K562 (cell line): Measurements from ENCODE around the gene APBA2. TPM values are rescaled to one million over a fixed set of nuclear protein-coding genes. Genes with fewer than 3 reads are reported as not detected.
A peak's percentile ranks its signal among the peaks of the same experiment; 100 is the strongest.

Source experiments
- ARNT ChIP-seq, 2 experiments: fragments of 450-650 bp; IDR thresholded peaks; 2 replicates each; pipeline ENCODE4 v1.6.1; 2016; ENCODE audit warnings: mild to moderate bottlenecking in 1 of 2
- ATF4 ChIP-seq: fragments of 450-650 bp; formaldehyde crosslinking; IDR thresholded peaks from 2 replicates; pipeline ENCODE4 v1.4.0; 2022; ENCODE audit warnings: mild to moderate bottlenecking, moderate library complexity
- BRD4 ChIP-seq: fragments of 200-600 bp; sonication (generic); IDR thresholded peaks from 2 replicates; pipeline ENCODE4 v1.6.1; 2017; ENCODE audit warnings: inconsistent platforms
- CEBPG ChIP-seq, 3 experiments: fragments of 200-800 bp in 1 of 3; sonication (Bioruptor generic) in 1 of 3; sonication (generic) in 1 of 3; formaldehyde crosslinking in 1 of 3; IDR thresholded peaks in 2 of 3; conservative IDR thresholded peaks in 1 of 3; 2 replicates each; pipeline versions ENCODE4 v1.6.1 to v1.8.0; 2016 to 2022; ENCODE audit warnings: missing compliant biosample characterization in 2 of 3, missing genetic modification characterization in 2 of 3, mild to moderate bottlenecking in 1 of 3, missing genetic modification reagents in 1 of 3
- CREM ChIP-seq: IDR thresholded peaks from 2 replicates; pipeline ENCODE4 v1.6.1; 2014; ENCODE audit warnings: antibody characterized with exemption, low read depth
- CTCFL ChIP-seq: IDR thresholded peaks from 2 replicates; pipeline ENCODE4 v1.6.1; 2011; ENCODE audit warnings: borderline replicate concordance, low read depth, mild to moderate bottlenecking, moderate library complexity, low read length; ENCODE audit not compliant: insufficient read depth, poor library complexity, severe bottlenecking
- DPF2 ChIP-seq: fragments of 450-650 bp; IDR thresholded peaks from 2 replicates; pipeline ENCODE4 v1.6.1; 2016
- GATA2 ChIP-seq: sonication (generic); formaldehyde crosslinking; IDR thresholded peaks from 2 replicates; pipeline ENCODE4 v1.4.0; 2020; ENCODE audit warnings: mild to moderate bottlenecking, missing genetic modification reagents
- JUNB ChIP-seq: fragments of 450-650 bp; formaldehyde crosslinking; conservative IDR thresholded peaks from 2 replicates; pipeline ENCODE4 v1.4.0; 2020; ENCODE audit warnings: mild to moderate bottlenecking
- MCM3 ChIP-seq: fragments of 450-650 bp; IDR thresholded peaks from 2 replicates; pipeline ENCODE4 v1.6.1; 2016
- PML ChIP-seq: IDR thresholded peaks from 2 replicates; pipeline ENCODE4 v1.6.1; 2012; ENCODE audit warnings: low read length, inconsistent platforms
- RAD21 ChIP-seq, 2 experiments: fragments of 250-450 bp in 1 of 2; fragments of 450-650 bp in 1 of 2; sonication (Bioruptor Pico) in 1 of 2; formaldehyde crosslinking in 1 of 2; IDR thresholded peaks in 1 of 2; conservative IDR thresholded peaks in 1 of 2; 2 replicates each; pipeline versions ENCODE4 v1.4.0 to v1.8.0; 2020 to 2022; ENCODE audit warnings: mild to moderate bottlenecking in 2 of 2, moderate library complexity in 1 of 2
- RBM34 ChIP-seq: fragments of 200-400 bp; formaldehyde crosslinking; IDR thresholded peaks from 2 replicates; pipeline ENCODE4 v1.6.1; 2018; ENCODE audit warnings: low read length, borderline replicate concordance; ENCODE audit not compliant: insufficient read depth
- SMARCA4 ChIP-seq: fragments of 450-650 bp; IDR thresholded peaks from 2 replicates; pipeline ENCODE4 v1.6.1; 2016
- SNRNP70 ChIP-seq: fragments of 200-400 bp; formaldehyde crosslinking; optimal IDR thresholded peaks from 2 replicates; pipeline ENCODE3; 2017; ENCODE audit warnings: low read depth, low read length
- SUPT5H ChIP-seq: fragments of 450-650 bp; IDR thresholded peaks from 2 replicates; pipeline ENCODE4 v1.6.1; 2016
- TGIF2 ChIP-seq: sonication (generic); formaldehyde crosslinking; IDR thresholded peaks from 2 replicates; pipeline ENCODE4 v1.8.1; 2022; ENCODE audit warnings: mild to moderate bottlenecking, missing genetic modification reagents, moderate library complexity
- ZBTB1 ChIP-seq: sonication (generic); formaldehyde crosslinking; IDR thresholded peaks from 2 replicates; pipeline ENCODE4 v1.8.1; 2023; ENCODE audit warnings: missing genetic modification reagents, low read depth, mild to moderate bottlenecking, borderline replicate concordance
- ZFPM2 ChIP-seq: fragments of 250-450 bp; sonication (Bioruptor Pico); IDR thresholded peaks from 2 replicates; pipeline ENCODE4 v1.5.1; 2022; ENCODE audit warnings: mild to moderate bottlenecking
- ZNF639 ChIP-seq, 2 experiments: fragments of 200-800 bp in 1 of 2; sonication (Bioruptor generic) in 1 of 2; sonication (generic) in 1 of 2; formaldehyde crosslinking in 1 of 2; IDR thresholded peaks in 1 of 2; conservative IDR thresholded peaks in 1 of 2; 2 replicates each; pipeline versions ENCODE4 v1.5.0 to v1.6.1; 2016 to 2020; ENCODE audit warnings: missing compliant biosample characterization in 1 of 2, missing genetic modification characterization in 1 of 2, missing genetic modification reagents in 1 of 2
- ZNF696 ChIP-seq: fragments of 250-450 bp; sonication (Bioruptor Pico); conservative IDR thresholded peaks from 2 replicates; pipeline ENCODE4 v1.4.0; 2020; ENCODE audit warnings: mild to moderate bottlenecking, moderate library complexity
- ZSCAN32 ChIP-seq: fragments of 450-650 bp; formaldehyde crosslinking; IDR thresholded peaks from 2 replicates; pipeline ENCODE4 v1.4.0; 2020; ENCODE audit warnings: mild to moderate bottlenecking, moderate library complexity
- polyA plus RNA-seq, 8 experiments: library from polyadenylated mRNA; depleted of rRNA in 4 of 8; stranded (reverse) in 5 of 8; unstranded in 3 of 8; fragments of >200 nt; fragmentation: Nextera tagmentation in 2 of 8; fragmentation: Illumina TruSeq in 1 of 8; extraction: Ambion mirVana in 2 of 8; extraction: Trizol in 1 of 8; gene quantifications; 2 replicates each; pipeline versions ENCODE4 v1.2.1 to v1.2.3, GENCODE V29; 2011 to 2014; ENCODE audit warnings: inconsistent platforms in 1 of 8, missing spikeins in 1 of 8
- total RNA-seq, 7 experiments: library from RNA; depleted of rRNA in 6 of 7; stranded (reverse); fragments of >200 nt in 6 of 7; fragmentation: Illumina TruSeq in 2 of 7; extraction: Trizol in 2 of 7; gene quantifications; 2 replicates each; pipeline versions ENCODE4 v1.2.1 to v1.2.3, GENCODE V29; 2011 to 2021; ENCODE audit warnings: low replicate concordance in 1 of 7
- TF ChIP-seq, protein P1 (sequence below): fragments of 450-650 bp; IDR thresholded peaks from 2 replicates; pipeline ENCODE4 v1.6.1; 2016; ENCODE audit warnings: low read depth, mild to moderate bottlenecking, moderate library complexity

The APBA2 gene
- total and polyA plus RNA-seq, 9 of the 15 experiments (the other 6 are each of a cell fraction or from before 2014, with no cell fraction given), result 0.24 to 40.9 (median 25.2) TPM

DNA sequence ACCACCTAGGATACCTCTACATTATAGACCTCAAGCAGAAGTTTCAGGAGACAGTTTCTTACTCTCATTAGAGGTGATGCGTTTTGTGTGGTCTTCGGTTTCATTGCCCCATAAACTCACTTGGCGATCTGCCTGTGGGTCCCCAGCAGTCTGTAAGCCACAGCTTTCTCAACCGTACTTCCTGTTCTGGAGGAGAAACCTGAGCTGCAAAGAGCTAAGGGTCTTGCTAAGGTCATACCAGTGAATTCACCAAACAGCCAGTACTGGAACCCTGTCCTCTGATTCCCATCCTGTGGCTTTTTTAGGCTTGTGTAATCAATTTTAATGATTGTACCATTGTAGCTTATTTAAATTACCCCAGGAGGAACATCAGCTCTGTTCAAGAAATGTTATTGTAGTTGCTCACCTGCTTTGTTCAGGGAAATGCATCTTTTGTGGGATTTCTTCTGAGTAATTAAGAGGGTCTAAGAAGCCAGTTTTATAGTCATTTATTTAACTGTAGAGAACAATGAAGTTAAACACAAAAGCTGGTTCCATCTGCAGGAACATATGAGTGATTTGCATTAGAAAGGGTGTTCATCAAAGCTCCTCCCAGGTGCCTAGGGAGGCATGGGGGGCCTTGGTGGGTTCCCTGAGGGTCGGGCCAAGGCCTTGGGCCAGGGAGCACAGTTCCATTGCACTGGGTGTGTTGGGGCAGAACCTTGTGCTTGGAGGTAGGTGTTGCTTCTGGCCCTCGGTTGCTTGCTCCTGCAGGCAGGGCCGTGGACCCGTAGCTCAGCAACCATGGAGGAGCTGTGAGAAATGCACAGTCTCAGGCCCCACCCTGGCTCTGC is 69.6 kb downstream of the APBA2 start (continued):
- no peak for TF ChIP-seq CEBPG (CRISPR knock-in tag; IDR thresholded peaks at IDR 0.05)
- 0 out of 4 replicates have a peak, but pooled peaks of 1 of the 2 experiments have one; percentile 14 for TF ChIP-seq CEBPG (tag; conservative IDR thresholded peaks at IDR 0.05 in 1 of 2, IDR thresholded peaks at IDR 0.05 in 1 of 2)
- TF ChIP-seq ATF4 (CRISPR knock-in tag), result no peak
- peak; percentile 62 for TF ChIP-seq SMARCA4
- TF ChIP-seq, protein P1, sequence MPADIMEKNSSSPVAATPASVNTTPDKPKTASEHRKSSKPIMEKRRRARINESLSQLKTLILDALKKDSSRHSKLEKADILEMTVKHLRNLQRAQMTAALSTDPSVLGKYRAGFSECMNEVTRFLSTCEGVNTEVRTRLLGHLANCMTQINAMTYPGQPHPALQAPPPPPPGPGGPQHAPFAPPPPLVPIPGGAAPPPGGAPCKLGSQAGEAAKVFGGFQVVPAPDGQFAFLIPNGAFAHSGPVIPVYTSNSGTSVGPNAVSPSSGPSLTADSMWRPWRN, result 0 out of 2 replicates have a peak, but pooled peaks have one; percentile 13
- no peak for TF ChIP-seq ARNT (IDR thresholded peaks at IDR 0.05)
- TF ChIP-seq TGIF2 (CRISPR knock-in tag), result no peak
- no peak for TF ChIP-seq CTCFL
- TF ChIP-seq CREM, result 0 out of 2 replicates have a peak, but pooled peaks have one; percentile 37
- no peak for TF ChIP-seq ZBTB1 (CRISPR knock-in tag)
- no peak for TF ChIP-seq RBM34
- TF ChIP-seq RAD21 (CRISPR knock-in tag; conservative IDR thresholded peaks at IDR 0.05 in 1 of 2, IDR thresholded peaks at IDR 0.05 in 1 of 2), result no peak
- TF ChIP-seq PML, result no peak
- no peak for TF ChIP-seq ZNF696
- no peak for TF ChIP-seq MCM3
- no peak for TF ChIP-seq ZNF639 (CRISPR knock-in tag; conservative IDR thresholded peaks at IDR 0.05 in 1 of 2, IDR thresholded peaks at IDR 0.05 in 1 of 2)
- TF ChIP-seq ZSCAN32 (CRISPR knock-in tag), result no peak
- TF ChIP-seq DPF2, result peak; percentile 63
- peak; percentile 94 for TF ChIP-seq GATA2 (CRISPR knock-in tag)
- no peak for TF ChIP-seq ZFPM2 (CRISPR knock-in tag)
- TF ChIP-seq SUPT5H, result no peak
- TF ChIP-seq BRD4, result no peak
- TF ChIP-seq JUNB, result no peak
- no peak for TF ChIP-seq SNRNP70
